Measurements from ENCODE around the gene GADD45GIP1.

- no peak for TF ChIP-seq CTCF (IDR thresholded peaks at IDR 0.05)
- TF ChIP-seq POLR2A (IDR thresholded peaks at IDR 0.05): no peak
Measured at GRCh38 chr19:12987781-12988180, 30.8 kb upstream of the GADD45GIP1 start.

Measured in right lobe of liver (tissue), 4 donors.